GM12878 (cell line): Measurements from ENCODE around the gene DNAJC16.

Experiments
- BRCA1 ChIP-seq: IDR thresholded peaks from 2 replicates; pipeline ENCODE4 v1.6.1; 2011; ENCODE audit warnings: low read depth, low read length, improper control_type of control experiment
- CEBPB ChIP-seq, 2 experiments: fragments of 150-350 bp in 1 of 2; IDR thresholded peaks; 2 replicates each; pipeline ENCODE4 v1.6.1; 2012 to 2014; ENCODE audit warnings: low read depth in 2 of 2, low read length in 2 of 2, borderline replicate concordance in 1 of 2, inconsistent platforms in 1 of 2
- CTCF ChIP-seq, 3 experiments: IDR thresholded peaks in 2 of 3; conservative IDR thresholded peaks in 1 of 3; 2 replicates each; pipeline ENCODE4 v1.5.1; 2011; ENCODE audit warnings: low read depth in 3 of 3, low read length in 3 of 3, mild to moderate bottlenecking in 3 of 3, control low read depth in 2 of 3, moderate library complexity in 2 of 3, inconsistent platforms in 1 of 3, mixed read lengths in 1 of 3; ENCODE audit not compliant: control insufficient read depth in 2 of 3, insufficient read depth in 1 of 3; ENCODE audit errors: extremely low read depth in 1 of 3

GRCh38 chr1:15500184-15501178 is 26.2 kb upstream of the DNAJC16 start:
- TF ChIP-seq CTCF (IDR thresholded peaks at IDR 0.05 in 2 of 3, conservative IDR thresholded peaks at IDR 0.05 in 1 of 3; ENCODE audit: control insufficient read depth in 2 of 3, extremely low read depth in 1 of 3, insufficient read depth in 1 of 3, low read depth in 3 of 3, low read length in 3 of 3) (no peak), CEBPB (IDR thresholded peaks at IDR 0.05; ENCODE audit: borderline replicate concordance in 1 of 2, low read depth in 2 of 2, low read length in 2 of 2) (no peak), BRCA1 (no peak)
